Duodenal mucosa (tissue), 2 donors: Measurements from ENCODE around the gene CADPS2.

Experiments used
- H3K27ac ChIP-seq: one replicate; pipeline ENCODE4 v1.7.0; 2013; ENCODE audit warnings: low read depth, low read length
- H3K27me3 ChIP-seq, 2 donors: one replicate each; pipeline ENCODE4 v1.7.0; 2013; ENCODE audit warnings: low read length in 2 of 2, control low read depth in 1 of 2; ENCODE audit not compliant: insufficient read depth in 2 of 2, control insufficient read depth in 1 of 2
- H3K36me3 ChIP-seq, 2 donors: one replicate each; pipeline ENCODE4 v1.7.0; 2013; ENCODE audit warnings: low read length in 2 of 2, control low read depth in 1 of 2; ENCODE audit not compliant: insufficient read depth in 2 of 2, control insufficient read depth in 1 of 2
- H3K4me1 ChIP-seq, 2 donors: one replicate each; pipeline ENCODE4 v1.7.0; 2013; ENCODE audit warnings: low read length in 2 of 2, control low read depth in 1 of 2; ENCODE audit not compliant: insufficient read depth in 2 of 2, control insufficient read depth in 1 of 2
- H3K4me3 ChIP-seq, 2 donors: one replicate each; pipeline ENCODE4 v1.7.0; 2013; ENCODE audit warnings: low read length in 2 of 2, low read depth in 1 of 2
- H3K9ac ChIP-seq, 2 donors: one replicate each; pipeline ENCODE4 v1.7.0; 2013; ENCODE audit warnings: low read length in 2 of 2, low read depth in 1 of 2
- H3K9me3 ChIP-seq, 2 donors: one replicate each; pipeline ENCODE4 v1.7.0; 2013; ENCODE audit warnings: low read length in 2 of 2, control low read depth in 1 of 2; ENCODE audit not compliant: control insufficient read depth in 1 of 2

CADPS2 gene

GRCh38 chr7:122886357-122887081, at the start of gene CADPS2:
Gene CADPS2, minus strand, starts transcription at chr7:122886460. Its CDS starts 123 bp downstream, at chr7:122886337.
- Histone ChIP-seq H3K27me3 (peaks cover 0 to 13% of the 10 kb centered on the region in 2 donors), H3K9ac (peak within 1 kb of the TSS; percentile 73 to 87), H3K27ac (peak within 1 kb of the TSS; percentile 87), H3K9me3 (no peaks in the 10 kb centered on the region), H3K4me3 (peak within 1 kb of the TSS; percentile 77 to 88), H3K36me3 (no peaks in the 10 kb centered on the region), H3K4me1 (peaks cover 5 to 13% of the 10 kb centered on the region in 2 donors)

DNA sequence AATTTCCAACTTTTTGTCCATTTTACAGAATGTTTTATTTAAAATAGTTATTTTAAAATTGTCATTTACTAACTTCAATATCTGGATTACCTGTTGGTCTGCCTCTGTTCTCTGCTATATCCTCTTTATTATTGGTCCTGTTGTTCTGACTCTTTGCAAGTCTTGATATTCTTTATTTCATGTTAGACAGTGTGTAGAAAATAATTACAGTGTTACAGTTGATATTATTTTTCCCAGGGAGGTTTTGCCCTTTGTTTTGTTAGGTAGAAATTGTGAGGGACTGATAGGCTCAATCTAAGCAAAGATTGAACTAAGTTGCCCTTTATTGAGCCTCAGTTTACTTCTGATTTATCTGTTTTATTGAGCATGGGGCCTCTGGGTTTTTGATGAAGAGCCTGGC, 49.4 kb upstream of the CADPS2 start:
- Histone ChIP-seq H3K9me3 (no peaks in the 10 kb centered on the region), H3K36me3 (no peaks in the 10 kb centered on the region), H3K27me3 (no peaks in the 10 kb centered on the region), H3K4me3 (no peak overlapping the region), H3K27ac (no peak overlapping the region), H3K4me1 (no peaks in the 10 kb centered on the region), H3K9ac (no peak overlapping the region)

DNA sequence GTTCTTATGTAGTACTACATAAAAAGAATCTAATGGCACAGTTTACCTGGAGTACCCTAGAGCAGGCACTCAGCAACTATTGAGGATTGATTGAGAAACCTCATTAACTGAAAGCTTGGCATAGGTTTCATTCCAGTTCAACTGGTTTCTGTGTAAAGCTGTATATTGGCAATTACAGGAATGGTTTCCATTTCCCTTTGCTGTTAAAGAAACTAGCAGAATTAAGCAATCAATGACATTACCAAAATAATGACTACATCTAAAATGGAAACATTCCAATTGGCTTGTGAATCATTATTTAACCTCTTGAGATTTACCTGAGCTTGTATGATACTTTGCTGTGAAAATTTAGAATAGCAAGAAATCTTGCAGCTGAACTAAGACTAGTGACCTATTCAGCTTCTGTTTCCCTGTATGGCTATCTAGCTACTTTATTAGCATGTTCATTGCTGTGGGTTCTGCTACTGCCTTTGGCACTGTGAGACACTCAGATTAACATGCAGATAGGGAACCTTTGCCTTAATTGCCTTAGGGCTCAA, 33.5 kb upstream of the CADPS2 start:
- Histone ChIP-seq H3K9me3 (no peaks in the 10 kb centered on the region), H3K4me1 (no peaks in the 10 kb centered on the region), H3K4me3 (no peak overlapping the region), H3K36me3 (no peaks in the 10 kb centered on the region), H3K9ac (no peak overlapping the region), H3K27me3 (no peaks in the 10 kb centered on the region), H3K27ac (no peak overlapping the region)

- Histone ChIP-seq H3K9ac (no peak overlapping the region), H3K36me3 (no peaks in the 10 kb centered on the region), H3K27me3 (no peaks in the 10 kb centered on the region), H3K27ac (no peak overlapping the region), H3K4me1 (no peaks in the 10 kb centered on the region), H3K9me3 (no peaks in the 10 kb centered on the region), H3K4me3 (no peak overlapping the region)
Measured at GRCh38 chr7:122914812-122915211, 28.6 kb upstream of the CADPS2 start.

- no peaks in the 10 kb centered on the region for H3K27me3 ChIP-seq
- no peaks in the 10 kb centered on the region for H3K4me1 ChIP-seq
- no peak overlapping the region for H3K4me3 ChIP-seq
- no peaks in the 10 kb centered on the region for H3K36me3 ChIP-seq
- no peak overlapping the region for H3K9ac ChIP-seq
- no peak overlapping the region for H3K27ac ChIP-seq
- H3K9me3 ChIP-seq: no peaks in the 10 kb centered on the region
Measured at GRCh38 chr7:122913608-122914007, 27.3 kb upstream of the CADPS2 start.

DNA sequence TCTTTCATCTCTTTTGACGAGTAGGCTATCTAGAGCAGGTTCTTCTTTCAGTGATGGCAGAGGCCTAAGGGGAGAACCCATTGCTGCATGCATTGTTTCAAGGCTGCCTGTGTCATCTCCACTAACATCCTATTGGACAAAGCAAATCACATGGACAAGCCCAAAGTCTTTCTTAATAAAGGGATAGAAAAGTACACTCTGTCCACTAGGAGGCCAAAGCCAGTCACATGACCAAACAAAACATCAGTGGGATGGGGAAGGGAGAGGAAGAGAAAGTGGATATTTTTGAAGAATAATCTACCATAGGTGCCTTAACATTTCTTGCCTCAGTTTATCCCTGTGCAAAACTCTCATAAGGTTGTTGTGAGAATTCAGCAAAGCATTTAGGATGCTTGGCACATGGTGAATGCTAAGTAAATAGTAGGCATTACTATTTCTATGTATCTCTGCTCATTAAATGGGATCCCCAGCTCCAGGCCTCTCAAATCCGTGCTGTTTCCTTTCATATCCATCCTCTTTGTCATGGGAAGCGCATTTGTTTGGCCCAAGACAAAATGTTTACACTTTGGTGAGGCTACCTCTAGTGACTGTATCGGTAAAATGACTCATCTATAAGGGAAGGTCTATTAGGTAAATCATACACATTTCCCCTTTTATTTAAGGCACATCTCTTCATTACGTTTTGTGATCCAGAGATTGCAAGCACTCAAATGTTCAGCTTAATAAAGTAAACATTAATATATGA, 16.7 kb upstream of the CADPS2 start:
- no peak overlapping the region for H3K27ac ChIP-seq
- no peaks in the 10 kb centered on the region for H3K36me3 ChIP-seq
- no peaks in the 10 kb centered on the region for H3K9me3 ChIP-seq
- no peak overlapping the region for H3K9ac ChIP-seq
- no peaks in the 10 kb centered on the region for H3K27me3 ChIP-seq
- no peak overlapping the region for H3K4me3 ChIP-seq
- H3K4me1 ChIP-seq: no peaks in the 10 kb centered on the region

DNA sequence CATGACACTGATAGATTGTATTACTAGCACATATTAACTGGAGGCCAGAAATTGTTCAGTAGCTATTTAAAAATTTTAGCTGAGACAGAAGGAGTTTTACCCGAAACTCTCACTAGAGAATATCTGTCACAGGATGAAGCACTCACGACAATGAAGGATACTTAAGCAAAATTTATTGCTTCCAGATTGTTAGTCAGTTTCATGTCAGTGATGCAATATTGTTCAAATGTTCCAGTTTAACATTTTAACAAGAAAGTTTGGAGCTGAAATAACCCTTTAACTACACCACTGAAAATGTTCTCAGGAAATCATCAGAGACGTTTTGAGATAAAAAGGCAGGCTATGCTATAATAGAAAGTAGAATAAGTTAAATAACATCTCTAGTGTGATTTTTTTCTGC, 15.0 kb upstream of the CADPS2 start:
- no peak overlapping the region for H3K4me3 ChIP-seq

DNA sequence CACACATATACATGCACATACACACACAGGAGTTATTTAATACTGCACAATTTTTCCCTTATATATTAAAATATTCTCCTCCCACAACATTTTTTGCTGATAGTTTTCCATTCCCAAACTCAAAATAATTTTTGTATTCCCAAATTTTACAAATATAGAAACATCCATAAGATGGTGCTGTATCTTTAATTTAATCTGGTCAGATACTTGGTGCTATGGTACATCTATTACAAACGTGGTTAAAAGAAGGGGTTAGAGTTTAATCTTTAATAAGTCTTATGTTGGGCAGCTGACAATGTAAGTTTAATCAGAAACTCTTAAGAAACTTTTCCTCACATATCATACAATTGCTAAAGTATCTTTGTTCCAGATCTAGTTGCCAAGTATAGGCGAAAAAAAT, 10.2 kb upstream of the CADPS2 start:
- no peaks in the 10 kb centered on the region for H3K27me3 ChIP-seq

More for the DNA sequence above, 15.0 kb upstream of the CADPS2 start:
- no peak overlapping the region for H3K9ac ChIP-seq
- no peak overlapping the region for H3K27ac ChIP-seq
- no peaks in the 10 kb centered on the region for H3K4me1 ChIP-seq
- H3K36me3 ChIP-seq: no peaks in the 10 kb centered on the region
- no peaks in the 10 kb centered on the region for H3K27me3 ChIP-seq
- no peaks in the 10 kb centered on the region for H3K9me3 ChIP-seq

DNA sequence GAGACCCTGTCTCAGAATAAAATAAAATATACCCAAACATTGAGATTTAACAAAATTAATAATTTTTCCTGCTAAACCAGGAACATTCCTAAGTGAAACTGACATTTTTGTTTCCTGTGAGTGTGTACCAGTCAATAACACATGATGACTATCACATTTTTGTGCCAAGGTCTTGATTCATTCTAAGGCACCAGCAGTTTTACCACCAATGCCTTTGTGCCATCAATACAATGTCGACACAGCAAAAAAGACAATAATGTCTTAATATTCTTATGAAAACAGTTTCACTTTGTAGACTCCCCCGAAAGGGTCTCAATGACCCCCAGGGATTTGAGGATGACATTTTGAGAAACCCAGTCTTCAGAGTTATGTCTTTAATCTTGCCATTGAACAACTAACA, 7.2 kb upstream of the CADPS2 start:
- no peaks in the 10 kb centered on the region for H3K4me1 ChIP-seq
- no peaks in the 10 kb centered on the region for H3K9me3 ChIP-seq
- H3K9ac ChIP-seq: no peak overlapping the region
- no peaks in the 10 kb centered on the region for H3K36me3 ChIP-seq
- H3K27me3 ChIP-seq: no peaks in the 10 kb centered on the region
- H3K27ac ChIP-seq: no peak overlapping the region
- no peak overlapping the region for H3K4me3 ChIP-seq

More for the DNA sequence above, 10.2 kb upstream of the CADPS2 start:
- no peaks in the 10 kb centered on the region for H3K4me1 ChIP-seq
- no peak overlapping the region for H3K4me3 ChIP-seq
- no peaks in the 10 kb centered on the region for H3K36me3 ChIP-seq
- no peaks in the 10 kb centered on the region for H3K9me3 ChIP-seq
- no peak overlapping the region for H3K27ac ChIP-seq
- H3K9ac ChIP-seq: no peak overlapping the region

DNA sequence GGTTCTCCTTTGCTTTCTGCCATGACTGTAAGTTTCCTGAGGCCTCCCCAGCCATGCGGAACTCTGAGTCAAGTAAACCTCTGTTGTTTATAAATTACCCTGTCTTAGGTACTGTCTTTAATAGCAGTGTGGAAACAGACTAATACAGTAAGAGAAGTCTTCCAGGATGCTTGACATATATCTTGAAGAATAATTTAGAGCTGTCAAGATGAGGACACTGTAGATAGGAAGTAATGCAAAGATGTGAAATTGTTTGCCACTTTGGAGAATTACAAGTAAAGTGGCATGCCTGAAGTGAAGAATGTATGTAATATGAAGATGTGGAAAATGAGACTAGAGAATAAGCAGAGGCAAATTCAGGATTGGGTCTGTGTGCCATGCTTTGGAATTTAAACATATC, 2.9 kb upstream of the CADPS2 start:
- no peak overlapping the region for H3K27ac ChIP-seq

More for the DNA sequence above, 2.9 kb upstream of the CADPS2 start:
- no peak overlapping the region for H3K4me3 ChIP-seq
- no peaks in the 10 kb centered on the region for H3K9me3 ChIP-seq
- peaks cover 0 to 13% of the 10 kb centered on the region in 2 donors for H3K27me3 ChIP-seq
- no peaks in the 10 kb centered on the region for H3K36me3 ChIP-seq
- H3K4me1 ChIP-seq: peaks cover 5 to 13% of the 10 kb centered on the region in 2 donors
- no peak overlapping the region for H3K9ac ChIP-seq
